K562 (cell line): Measurements from ENCODE around the gene ODC1. TPM values are rescaled to one million over a fixed set of nuclear protein-coding genes. Genes with fewer than 3 reads are reported as not detected.

Experiments used
- ATF1 ChIP-seq, 2 experiments: fragments of 450-650 bp in 1 of 2; IDR thresholded peaks; 2 replicates each; pipeline ENCODE4 v1.6.1; 2016; ENCODE audit warnings: missing compliant biosample characterization in 1 of 2, missing genetic modification characterization in 1 of 2
- ATF4 ChIP-seq: fragments of 450-650 bp; formaldehyde crosslinking; IDR thresholded peaks from 2 replicates; pipeline ENCODE4 v1.4.0; 2022; ENCODE audit warnings: mild to moderate bottlenecking, moderate library complexity
- ELF1 ChIP-seq: fragments of 200-800 bp; sonication (Bioruptor generic); IDR thresholded peaks from 2 replicates; pipeline ENCODE4 v1.6.1; 2016; ENCODE audit warnings: missing genetic modification characterization, missing compliant biosample characterization
- ETV1 ChIP-seq: fragments of 450-650 bp; conservative IDR thresholded peaks from 2 replicates; pipeline ENCODE4 v1.6.1; 2016; ENCODE audit warnings: missing genetic modification characterization, control low read depth, low read depth, missing compliant biosample characterization
- GABPA ChIP-seq: fragments of 200-800 bp; sonication (Bioruptor generic); conservative IDR thresholded peaks from 2 replicates; pipeline ENCODE4 v1.6.1; 2016; ENCODE audit warnings: low read depth, missing genetic modification characterization, missing compliant biosample characterization
- HNRNPUL1 ChIP-seq: fragments of 200-400 bp; formaldehyde crosslinking; IDR thresholded peaks from 2 replicates; pipeline ENCODE4 v1.6.1; 2017; ENCODE audit warnings: low read length
- MIER1 ChIP-seq: fragments of 450-650 bp; IDR thresholded peaks from 2 replicates; pipeline ENCODE4 v1.6.1; 2016; ENCODE audit warnings: antibody characterized with exemption, mild to moderate bottlenecking, low read depth
- NR2C1 ChIP-seq, 2 experiments: fragments of 450-650 bp; IDR thresholded peaks; 2 replicates each; pipeline ENCODE4 v1.6.1; 2017; ENCODE audit warnings: mild to moderate bottlenecking in 2 of 2, antibody characterized with exemption in 1 of 2, inconsistent platforms in 1 of 2, missing compliant biosample characterization in 1 of 2, missing genetic modification characterization in 1 of 2
- SLC30A9 ChIP-seq: fragments of 250-450 bp; sonication (Bioruptor Pico); IDR thresholded peaks from 2 replicates; pipeline ENCODE4 v1.8.0; 2022; ENCODE audit warnings: mild to moderate bottlenecking, moderate library complexity
- SRSF1 ChIP-seq: fragments of 200-400 bp; formaldehyde crosslinking; IDR thresholded peaks from 2 replicates; pipeline ENCODE4 v1.6.1; 2017; ENCODE audit warnings: mild to moderate bottlenecking, low read depth, low read length, moderate library complexity
- TRIM24 ChIP-seq, 2 experiments: fragments of 450-650 bp; IDR thresholded peaks; 2 replicates each; pipeline ENCODE4 v1.6.1; 2016
- TRIM25 ChIP-seq: fragments of 450-650 bp; IDR thresholded peaks from 2 replicates; pipeline ENCODE4 v1.7.0; 2016; ENCODE audit warnings: borderline replicate concordance
- ZNF407 ChIP-seq: fragments of 450-650 bp; IDR thresholded peaks from 2 replicates; pipeline ENCODE4 v1.6.1; 2016; ENCODE audit warnings: low read depth
- ZNF589 ChIP-seq: fragments of 200-800 bp; sonication (Bioruptor generic); IDR thresholded peaks from 2 replicates; pipeline ENCODE4 v1.6.1; 2016; ENCODE audit warnings: low read depth, missing genetic modification characterization, missing compliant biosample characterization
- ZNF766 ChIP-seq: fragments of 200-800 bp; sonication (Bioruptor generic); conservative IDR thresholded peaks from 2 replicates; pipeline ENCODE4 v1.6.1; 2016; ENCODE audit warnings: missing genetic modification characterization, missing compliant biosample characterization
- polyA plus RNA-seq, 8 experiments: library from polyadenylated mRNA; depleted of rRNA in 4 of 8; stranded (reverse) in 5 of 8; unstranded in 3 of 8; fragments of >200 nt; fragmentation: Nextera tagmentation in 2 of 8; fragmentation: Illumina TruSeq in 1 of 8; extraction: Ambion mirVana in 2 of 8; extraction: Trizol in 1 of 8; gene quantifications; 2 replicates each; pipeline versions ENCODE4 v1.2.1 to v1.2.3, GENCODE V29; 2011 to 2014; ENCODE audit warnings: inconsistent platforms in 1 of 8, missing spikeins in 1 of 8
- total RNA-seq, 7 experiments: library from RNA; depleted of rRNA in 6 of 7; stranded (reverse); fragments of >200 nt in 6 of 7; fragmentation: Illumina TruSeq in 2 of 7; extraction: Trizol in 2 of 7; gene quantifications; 2 replicates each; pipeline versions ENCODE4 v1.2.1 to v1.2.3, GENCODE V29; 2011 to 2021; ENCODE audit warnings: low replicate concordance in 1 of 7

Gene ODC1
- total and polyA plus RNA-seq, 9 of the 15 experiments (the other 6 are each of a cell fraction or from before 2014, with no cell fraction given), result 142 to 563 (median 457) TPM

GRCh38 chr2:10407841-10408648, 40.1 kb downstream of the ODC1 start (continued):
- TF ChIP-seq ETV1 (peak; percentile 81), GABPA (tag) (peak; percentile 45; the same call in 1 of the 2 replicates), SLC30A9 (no peak), MIER1 (no peak), TRIM25 (no peak), HNRNPUL1 (no peak), ZNF766 (CRISPR knock-in tag) (0 out of 2 replicates have a peak, but pooled peaks have one; percentile 43), NR2C1 (IDR thresholded peaks at IDR 0.05) (peak; percentile 27; the same call in 1 of the 2 replicates), NR2C1 (tag; IDR thresholded peaks at IDR 0.05) (no peak), SRSF1 (no peak), ZNF407 (no peak), ATF1 (CRISPR knock-in tag; IDR thresholded peaks at IDR 0.05) (no peak), ATF1 (tag; IDR thresholded peaks at IDR 0.05) (peak; percentile 34; the same call in 1 of the 2 replicates), ATF4 (CRISPR knock-in tag) (peak; percentile 64), ELF1 (tag) (peak; percentile 10; the same call in 1 of the 2 replicates), TRIM24 (IDR thresholded peaks at IDR 0.05) (peak; percentile 31 to 42; a peak in 1 of 4 replicates), ZNF589 (0 out of 2 replicates have a peak, but pooled peaks have one; percentile 38)
